ENCODE results near the gene LACTB. TPM values are rescaled to one million over a fixed set of nuclear protein-coding genes. Genes with fewer than 3 reads are reported as not detected.

The LACTB gene
- total RNA-seq, 4 donors from 2014 or later: 9.0 to 18.4 (median 16.5) TPM

DNA sequence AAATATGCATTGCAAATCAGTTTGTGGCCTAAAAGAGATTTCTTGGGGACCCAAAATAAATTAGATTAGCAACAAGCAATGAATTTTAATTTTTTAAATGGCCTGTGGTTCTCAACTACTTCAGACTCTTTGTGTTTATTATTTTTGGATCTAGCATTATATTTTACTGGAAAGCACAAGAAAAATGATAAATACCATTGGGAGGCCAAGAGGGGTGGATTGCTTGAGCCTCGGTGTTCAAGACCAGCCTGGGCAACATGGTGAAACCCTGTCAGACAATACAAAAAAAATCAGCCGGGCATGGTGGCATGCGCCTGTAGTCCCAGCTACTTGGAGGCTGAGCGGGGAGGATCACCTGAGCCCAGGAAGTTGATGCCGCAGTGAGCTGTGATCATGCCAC, 13.6 kb downstream of the LACTB start:
- TF ChIP-seq POLR2A (IDR thresholded peaks at IDR 0.05) (no peak), EP300 (IDR thresholded peaks at IDR 0.05) (no peak)
- TF ChIP-seq, protein P1, sequence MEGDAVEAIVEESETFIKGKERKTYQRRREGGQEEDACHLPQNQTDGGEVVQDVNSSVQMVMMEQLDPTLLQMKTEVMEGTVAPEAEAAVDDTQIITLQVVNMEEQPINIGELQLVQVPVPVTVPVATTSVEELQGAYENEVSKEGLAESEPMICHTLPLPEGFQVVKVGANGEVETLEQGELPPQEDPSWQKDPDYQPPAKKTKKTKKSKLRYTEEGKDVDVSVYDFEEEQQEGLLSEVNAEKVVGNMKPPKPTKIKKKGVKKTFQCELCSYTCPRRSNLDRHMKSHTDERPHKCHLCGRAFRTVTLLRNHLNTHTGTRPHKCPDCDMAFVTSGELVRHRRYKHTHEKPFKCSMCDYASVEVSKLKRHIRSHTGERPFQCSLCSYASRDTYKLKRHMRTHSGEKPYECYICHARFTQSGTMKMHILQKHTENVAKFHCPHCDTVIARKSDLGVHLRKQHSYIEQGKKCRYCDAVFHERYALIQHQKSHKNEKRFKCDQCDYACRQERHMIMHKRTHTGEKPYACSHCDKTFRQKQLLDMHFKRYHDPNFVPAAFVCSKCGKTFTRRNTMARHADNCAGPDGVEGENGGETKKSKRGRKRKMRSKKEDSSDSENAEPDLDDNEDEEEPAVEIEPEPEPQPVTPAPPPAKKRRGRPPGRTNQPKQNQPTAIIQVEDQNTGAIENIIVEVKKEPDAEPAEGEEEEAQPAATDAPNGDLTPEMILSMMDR (IDR thresholded peaks at IDR 0.05): no peak
- 87 to 92% methylated on average over 5 of the region's 5 CpGs for WGBS, 2 donors
- Histone ChIP-seq H3K4me1 (peaks cover 0 to 43% (median 16%) of the 10 kb centered on the region in 4 donors), H3K4me3 (no peak overlapping the region), H3K27me3 (no peaks in the 10 kb centered on the region), H3K27ac (peak overlapping the region in 2 of 4 donors; percentile 26 to 86), H3K9me3 (no peaks in the 10 kb centered on the region), H3K36me3 (peaks cover 0 to 20% (median 0%) of the 10 kb centered on the region in 3 donors)
- no peak for DNase-seq (ENCODE audit: low spot score in 2 of 2)

DNA sequence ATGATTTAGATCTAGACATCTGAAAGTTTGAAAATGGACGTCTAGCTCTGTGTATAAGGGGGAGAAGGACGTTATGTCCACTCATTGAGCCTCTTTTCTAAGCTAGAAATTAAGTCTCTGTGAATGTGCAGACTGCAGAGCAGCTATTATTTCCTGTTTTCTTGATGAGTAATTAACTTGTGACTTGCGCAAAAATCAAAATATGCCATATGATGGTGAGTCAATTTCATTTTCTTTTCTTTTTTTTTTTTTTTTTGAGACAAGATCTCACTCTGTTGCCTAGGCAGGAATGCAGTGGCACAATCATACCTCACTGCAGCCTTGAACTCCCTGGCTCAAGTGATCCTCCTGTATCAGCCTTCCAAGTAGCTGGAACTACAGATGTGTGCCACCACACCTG, 14.1 kb downstream of the LACTB start:
- TF ChIP-seq, protein P1 (IDR thresholded peaks at IDR 0.05): no peak
- TF ChIP-seq EP300 (IDR thresholded peaks at IDR 0.05): peak in 1 of 2 donors; percentile 44
- H3K4me1 ChIP-seq: peaks cover 0 to 43% (median 16%) of the 10 kb centered on the region in 4 donors
- H3K27me3 ChIP-seq: no peaks in the 10 kb centered on the region
- peaks cover 0 to 16% (median 0%) of the 10 kb centered on the region in 3 donors for H3K36me3 ChIP-seq
- no peak for DNase-seq (ENCODE audit: low spot score in 2 of 2)
- no peak overlapping the region for H3K4me3 ChIP-seq
- peak overlapping the region in 2 of 4 donors; percentile 60 to 86 for H3K27ac ChIP-seq
- 50 to 62% methylated on average over 3 of the region's 3 CpGs for WGBS, 2 donors
- no peaks in the 10 kb centered on the region for H3K9me3 ChIP-seq

DNA sequence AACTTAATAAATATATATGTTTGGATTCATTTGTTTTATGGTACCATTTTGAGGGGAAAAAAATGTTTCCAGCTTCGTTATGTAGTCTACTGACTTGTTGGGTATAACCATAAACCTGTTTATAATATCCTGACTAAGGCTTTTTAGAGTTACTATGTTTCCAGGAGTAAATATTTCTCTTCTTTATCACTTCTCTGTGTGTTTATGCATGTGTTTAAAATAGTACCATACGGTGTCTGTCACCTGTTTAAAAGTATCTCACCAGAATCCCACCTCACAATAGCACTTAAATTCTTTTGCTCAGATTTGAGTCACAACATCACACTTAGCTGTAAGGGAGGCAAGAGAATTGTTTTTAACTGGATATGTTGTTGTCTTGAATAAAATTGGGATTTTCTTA, 15.1 kb downstream of the LACTB start:
- Histone ChIP-seq H3K4me3 (no peak overlapping the region), H3K4me1 (peaks cover 0 to 43% (median 16%) of the 10 kb centered on the region in 4 donors), H3K27me3 (no peaks in the 10 kb centered on the region), H3K36me3 (peaks cover 0 to 14% (median 0%) of the 10 kb centered on the region in 3 donors), H3K27ac (peak overlapping the region in 1 of 4 donors; percentile 86), H3K9me3 (no peaks in the 10 kb centered on the region)
- DNase-seq (ENCODE audit: low spot score in 2 of 2): no peak
- TF ChIP-seq EP300 (IDR thresholded peaks at IDR 0.05) (no peak), POLR2A (IDR thresholded peaks at IDR 0.05) (no peak)
- TF ChIP-seq, protein P1 (IDR thresholded peaks at IDR 0.05): no peak
- 86 to 88% methylated on average over 2 of the region's 2 CpGs for WGBS, 2 donors

DNA sequence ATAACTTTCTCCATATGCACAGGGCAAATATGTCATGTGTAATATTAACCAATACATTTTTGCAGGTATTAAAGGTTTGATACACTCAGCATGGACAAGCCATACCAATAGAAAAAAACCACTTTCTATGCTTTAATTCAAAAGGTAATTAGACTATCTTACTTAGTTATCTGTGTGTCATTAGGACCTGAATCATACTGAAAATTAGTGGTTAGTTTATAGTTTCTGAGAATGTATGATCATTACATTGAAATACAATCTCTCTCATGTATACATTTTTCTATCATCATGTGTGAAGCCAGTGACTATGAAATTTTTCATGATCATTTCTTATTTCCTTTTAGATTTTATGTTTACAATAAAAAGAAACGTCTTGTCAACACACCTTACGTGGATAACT, 19.3 kb downstream of the LACTB start:
- Histone ChIP-seq H3K9me3 (no peaks in the 10 kb centered on the region), H3K27me3 (no peaks in the 10 kb centered on the region), H3K36me3 (peaks cover 0 to 28% (median 0%) of the 10 kb centered on the region in 3 donors), H3K4me3 (no peak overlapping the region), H3K27ac (no peak overlapping the region), H3K4me1 (peaks cover 0 to 12% (median 0%) of the 10 kb centered on the region in 4 donors)
- WGBS, 2 donors: 88 to 90% methylated on average over 2 of the region's 2 CpGs
- no peak for DNase-seq (ENCODE audit: low spot score in 2 of 2)
- TF ChIP-seq, protein P1 (IDR thresholded peaks at IDR 0.05): no peak
- TF ChIP-seq EP300 (IDR thresholded peaks at IDR 0.05) (no peak), POLR2A (IDR thresholded peaks at IDR 0.05) (no peak)

DNA sequence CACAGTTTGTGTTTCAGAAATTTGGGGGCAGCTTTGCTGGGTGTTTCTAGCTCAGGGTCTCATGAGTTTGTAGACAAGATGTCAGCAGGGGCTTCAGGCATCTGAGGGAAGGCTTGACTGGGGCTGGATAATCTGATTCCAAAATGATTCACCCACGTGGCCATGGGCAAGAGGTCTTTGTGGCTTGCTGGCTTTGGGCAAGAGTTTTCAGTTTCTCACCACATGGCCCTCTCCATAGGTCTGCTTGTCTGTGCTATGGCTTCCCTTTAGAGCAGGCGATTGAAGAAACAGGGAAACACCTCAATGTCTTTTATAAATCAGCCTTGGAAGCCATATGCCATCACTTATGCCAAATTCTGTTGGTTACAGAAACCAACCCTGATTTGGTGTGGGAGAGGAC, 23.8 kb downstream of the LACTB start:
- TF ChIP-seq POLR2A (IDR thresholded peaks at IDR 0.05) (no peak), EP300 (IDR thresholded peaks at IDR 0.05) (no peak)
- TF ChIP-seq, protein P1 (IDR thresholded peaks at IDR 0.05): no peak
- H3K36me3 ChIP-seq: peaks cover 0 to 69% (median 0%) of the 10 kb centered on the region in 3 donors
- DNase-seq (ENCODE audit: low spot score in 2 of 2): no peak
- no peaks in the 10 kb centered on the region for H3K27me3 ChIP-seq
- H3K4me1 ChIP-seq: no peaks in the 10 kb centered on the region
- H3K27ac ChIP-seq: no peak overlapping the region
- H3K9me3 ChIP-seq: no peaks in the 10 kb centered on the region
- no peak overlapping the region for H3K4me3 ChIP-seq
- WGBS, 2 donors: 92% methylated on average over 2 of the region's 2 CpGs

Data from tibial nerve (tissue), 4 donors.